GM12878 (cell line): ENCODE data around the gene ABCF1. TPM values are rescaled to one million over a fixed set of nuclear protein-coding genes. Genes with fewer than 3 reads are reported as not detected.

Experiments
- ATAC-seq: fragments of 200-7000 bp; cut with Tn5 transposase; 3 replicates; pipeline ENCODE4 v1.9.1; 2020; ENCODE audit warnings: mild to moderate bottlenecking, moderate library complexity
- BruUV-seq: library from RNA; stranded (reverse); fragments of 400-500 nt; replicated peaks from 2 replicates; lab custom pipeline; 2021; lab: Mats Ljungman, UMichigan
- CTCF ChIA-PET: fragments of 300-600 bp; sonication (Branson Sonifier 250); formaldehyde crosslinking; extraction: SDS; loops from one replicate; lab custom pipeline; 2021; ENCODE audit warnings: inconsistent platforms; lab: Yijun Ruan, JAX
- POLR2A ChIA-PET: fragments of 350-600 bp; formaldehyde crosslinking; extraction: SDS; loops from one replicate; lab custom pipeline; 2021; ENCODE audit warnings: inconsistent platforms; lab: Charles Lee
- RAD21 ChIA-PET: fragments of 300-600 bp; sonication (Branson Sonifier 250); formaldehyde crosslinking; loops from one replicate; lab custom pipeline; 2023; ENCODE audit warnings: antibody characterized with exemption; ENCODE audit not compliant: unreplicated experiment; lab: Charles Lee
- SMC1A ChIA-PET: fragments of 300-600 bp; sonication (Branson Sonifier 250); formaldehyde crosslinking; loops from one replicate; lab custom pipeline; 2023; ENCODE audit not compliant: unreplicated experiment, uncharacterized antibody; lab: Charles Lee
- DNase-seq: peaks from one replicate; pipeline ENCODE4 v3.0.0-alpha.2; 2011; ENCODE audit warnings: low read depth, low spot score
- FAIRE-seq: peaks from 3 replicates; lab custom pipeline; 2011; peaks lifted over from hg19 to GRCh38; lab: Jason Lieb, UNC
- H2AFZ ChIP-seq: 2 replicates; pipeline ENCODE4 v1.6.0; 2011; ENCODE audit warnings: low read depth, low read length, control low read depth; ENCODE audit not compliant: control insufficient read depth
- H3K27ac ChIP-seq: 2 replicates; pipeline ENCODE4 v1.5.1; 2011; ENCODE audit warnings: control low read depth; ENCODE audit not compliant: control insufficient read depth, insufficient read depth
- H3K27me3 ChIP-seq, 2 experiments: replicated peaks in 1 of 2; 2 replicates each; pipeline versions ENCODE4 v1.6.0 to v1.6.1; 2011; ENCODE audit warnings: low read length in 1 of 2; ENCODE audit not compliant: control insufficient read depth in 2 of 2, insufficient read depth in 2 of 2
- H3K36me3 ChIP-seq, 2 experiments: 2 replicates each; pipeline ENCODE4 v1.5.1; 2011; ENCODE audit warnings: low read length in 1 of 2; ENCODE audit not compliant: control insufficient read depth in 2 of 2, insufficient read depth in 2 of 2
- H3K4me1 ChIP-seq: 2 replicates; pipeline ENCODE4 v1.6.1; 2011; ENCODE audit warnings: mild to moderate bottlenecking, low read length, moderate library complexity, mixed read lengths; ENCODE audit not compliant: control insufficient read depth, insufficient read depth
- H3K4me2 ChIP-seq: 2 replicates; pipeline ENCODE4 v1.6.0; 2011; ENCODE audit warnings: control low read depth; ENCODE audit not compliant: control insufficient read depth, insufficient read depth
- H3K4me3 ChIP-seq: fragments of 200-600 bp; sonication (generic); 2 replicates; pipeline ENCODE4 v1.5.1; 2016
- H3K79me2 ChIP-seq: 2 replicates; pipeline ENCODE4 v1.6.0; 2011; ENCODE audit warnings: low read length; ENCODE audit not compliant: control insufficient read depth, insufficient read depth
- H3K9ac ChIP-seq: 2 replicates; pipeline ENCODE4 v1.8.0; 2011; ENCODE audit warnings: low read length, control low read depth, mixed read lengths; ENCODE audit not compliant: control insufficient read depth, insufficient read depth
- H3K9me3 ChIP-seq: replicated peaks from 3 replicates; pipeline ENCODE4 v1.5.1; 2011; ENCODE audit warnings: mild to moderate bottlenecking, low read length; ENCODE audit not compliant: control insufficient read depth, insufficient read depth
- H4K20me1 ChIP-seq: 2 replicates; pipeline ENCODE4 v1.6.0; 2011; ENCODE audit not compliant: control insufficient read depth, insufficient read depth
- ASH2L ChIP-seq: fragments of 300-600, 200-600 bp; sonication (generic); IDR thresholded peaks from 2 replicates; pipeline ENCODE4 v1.6.1; 2017; ENCODE audit warnings: low read depth, mild to moderate bottlenecking, borderline replicate concordance
- BACH1 ChIP-seq: fragments of 450-650 bp; IDR thresholded peaks from 2 replicates; pipeline ENCODE4 v1.6.1; 2017; ENCODE audit warnings: mild to moderate bottlenecking, borderline replicate concordance
- BCL3 ChIP-seq: IDR thresholded peaks from 2 replicates; pipeline ENCODE4 v1.6.1; 2011; ENCODE audit warnings: borderline replicate concordance, low read depth, mild to moderate bottlenecking, moderate library complexity, low read length; ENCODE audit not compliant: insufficient read depth, poor library complexity, severe bottlenecking
- CBX3 ChIP-seq: fragments of 200-600 bp; sonication (generic); IDR thresholded peaks from 2 replicates; pipeline ENCODE4 v1.6.1; 2016; ENCODE audit warnings: low read depth, borderline replicate concordance
- CEBPB ChIP-seq, 2 experiments: fragments of 150-350 bp in 1 of 2; IDR thresholded peaks; 2 replicates each; pipeline ENCODE4 v1.6.1; 2012 to 2014; ENCODE audit warnings: low read depth in 2 of 2, low read length in 2 of 2, borderline replicate concordance in 1 of 2, inconsistent platforms in 1 of 2
- E4F1 ChIP-seq: fragments of 450-650 bp; IDR thresholded peaks from 2 replicates; pipeline ENCODE4 v1.6.1; 2018; ENCODE audit warnings: borderline replicate concordance, mild to moderate bottlenecking; ENCODE audit not compliant: partially characterized antibody
- ELK1 ChIP-seq: IDR thresholded peaks from 2 replicates; pipeline ENCODE4 v1.6.1; 2012; ENCODE audit warnings: low read depth, low read length, improper control_type of control experiment
- IKZF1 ChIP-seq: fragments of 450-650 bp; conservative IDR thresholded peaks from 2 replicates; pipeline ENCODE4 v1.6.1; 2017; ENCODE audit warnings: antibody characterized with exemption, mild to moderate bottlenecking
- KAT2A ChIP-seq: conservative IDR thresholded peaks from 2 replicates; pipeline ENCODE4 v1.6.1; 2011; ENCODE audit warnings: low read depth, low read length; ENCODE audit not compliant: control insufficient read depth
- NFYA ChIP-seq: IDR thresholded peaks from 2 replicates; pipeline ENCODE4 v1.6.1; 2011; ENCODE audit warnings: low read depth, mild to moderate bottlenecking, low read length, improper control_type of control experiment, borderline replicate concordance
- NR2C2 ChIP-seq: IDR thresholded peaks from 2 replicates; pipeline ENCODE4 v1.6.1; 2011; ENCODE audit warnings: borderline replicate concordance, low read depth; ENCODE audit not compliant: control insufficient read depth, insufficient read length
- NR2F1 ChIP-seq: fragments of 450-650 bp; conservative IDR thresholded peaks from 2 replicates; pipeline ENCODE4 v1.6.1; 2017; ENCODE audit warnings: mild to moderate bottlenecking
- PAX8 ChIP-seq: fragments of 450-650 bp; IDR thresholded peaks from 2 replicates; pipeline ENCODE4 v1.6.1; 2017; ENCODE audit warnings: mild to moderate bottlenecking, moderate library complexity
- PML ChIP-seq: IDR thresholded peaks from 2 replicates; pipeline ENCODE4 v1.6.1; 2012; ENCODE audit warnings: low read length, inconsistent platforms
- RFX5 ChIP-seq: IDR thresholded peaks from 2 replicates; pipeline ENCODE4 v1.6.1; 2011; ENCODE audit warnings: low read depth, low read length, improper control_type of control experiment
- SIN3A ChIP-seq: IDR thresholded peaks from 2 replicates; pipeline ENCODE4 v1.6.1; 2012; ENCODE audit warnings: low read depth, low read length, improper control_type of control experiment
- ZBED1 ChIP-seq: IDR thresholded peaks from 2 replicates; pipeline ENCODE4 v1.6.1; 2016; ENCODE audit warnings: borderline replicate concordance
- WGBS: methylation state at CpG from one replicate; pipeline ENCODE4 v1.1.6; 2016; ENCODE audit warnings: low lambda C conversion rate; ENCODE audit not compliant: insufficient replicate concordance, insufficient coverage; ENCODE audit errors: missing lambda C conversion rate; 5-methylcytosine and 5-hydroxymethylcytosine counted together
- in situ Hi-C: fragments of 300-500 bp; cut with MboI; formaldehyde crosslinking; loops from 9 replicates; pipeline ENCODE4 v1.14.3; 2018; ENCODE audit warnings: mixed read lengths
- intact Hi-C: fragments of 100-400 bp; cut with micrococcal nuclease; formaldehyde crosslinking; loops from one replicate; pipeline ENCODE4 v1.14.2; 2022; ENCODE audit not compliant: unreplicated experiment
- polyA plus RNA-seq, 11 experiments: library from polyadenylated mRNA; depleted of rRNA in 4 of 11; unstranded in 6 of 11; stranded (reverse) in 5 of 11; fragments of >200 nt; fragmentation: Nextera tagmentation in 4 of 11; fragmentation: Illumina TruSeq in 1 of 11; extraction: Ambion mirVana in 4 of 11; extraction: Trizol in 1 of 11; gene quantifications; 1 replicate in 1 of 11; 2 replicates in 10 of 11; pipeline versions ENCODE4 v1.2.1 to v1.2.3, GENCODE V29; 2011 to 2016; ENCODE audit warnings: inconsistent platforms in 2 of 11, missing spikeins in 2 of 11, low read depth in 1 of 11
- total RNA-seq, 4 experiments: library from RNA; depleted of rRNA in 3 of 4; stranded (reverse); fragments of >200 nt in 3 of 4; fragmentation: Illumina TruSeq in 1 of 4; extraction: Trizol in 1 of 4; gene quantifications; 2 replicates each; pipeline versions ENCODE4 v1.2.1 to v1.2.3, GENCODE V29; 2013 to 2021

ABCF1 gene
- total and polyA plus RNA-seq, 10 of the 15 experiments (the other 5 are each of a cell fraction or from before 2014, with no cell fraction given), result 21.3 to 79.6 (median 55.9) TPM

DNA sequence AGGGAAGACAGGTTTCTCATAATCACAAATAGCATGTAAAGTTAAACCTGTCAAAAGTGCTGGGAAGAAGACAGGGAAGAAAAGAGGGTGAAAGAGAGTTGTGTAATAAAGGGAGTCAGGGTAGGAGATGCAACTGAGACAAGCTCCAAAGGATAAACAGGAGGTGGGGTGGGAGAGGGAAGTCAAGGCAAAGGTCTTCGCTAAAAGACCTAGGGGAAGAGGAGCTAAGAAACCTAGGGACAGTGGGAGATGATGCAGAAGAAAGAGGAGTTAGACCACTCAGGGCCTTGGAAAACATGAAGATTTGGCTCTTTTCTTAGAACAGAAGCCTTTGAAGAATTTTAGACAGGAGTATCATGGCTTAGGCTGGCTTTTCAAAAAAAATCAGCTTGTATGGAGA lies 7.1 kb upstream of the ABCF1 start:
- ATAC-seq (no peak), FAIRE-seq (no peak), DNase-seq (no peak)
- SMC1A ChIA-PET, result interaction anchor here (1.5 to 1.8 kb wide), 2 partner anchors 22 to 33 kb away, joined by 3 to 4 read pairs; no protein-coding TSS in a partner anchor
- RAD21 ChIA-PET, result no interaction called here
- Histone ChIP-seq H3K36me3 (peaks cover 5% of the 10 kb centered on the region in 2 experiments; a peak in 3 of 4 replicates), H3K27me3 (no peaks in the 10 kb centered on the region), H3K9me3 (no peaks in the 10 kb centered on the region), H3K79me2 (0 out of 2 replicates have a peak, but pooled peaks cover 2% of the 10 kb centered on the region), H3K9ac (no peak overlapping the region), H2AFZ (no peak overlapping the region), H3K4me1 (no peaks in the 10 kb centered on the region), H3K27ac (no peak overlapping the region), H3K4me3 (no peak overlapping the region), H3K4me2 (no peak overlapping the region), H4K20me1 (no peaks in the 10 kb centered on the region)
- POLR2A ChIA-PET, result no interaction called here
- no TSS peak for BruUV-seq
- CTCF ChIA-PET, result interaction anchor here (0.7 to 1.6 kb wide), 4 partner anchors 19 to 73 kb away, joined by 3 to 5 read pairs (median 4); no protein-coding TSS in a partner anchor
- in situ Hi-C loops, result no loop called here
- TF ChIP-seq ZBED1, result no peak
- no peak for TF ChIP-seq NFYA
- no peak for TF ChIP-seq ASH2L
- no peak for TF ChIP-seq RFX5
- TF ChIP-seq NR2C2, result no peak
- no peak for TF ChIP-seq IKZF1
- TF ChIP-seq CEBPB (IDR thresholded peaks at IDR 0.05; ENCODE audit: borderline replicate concordance in 1 of 2, low read depth in 2 of 2, low read length in 2 of 2), result no peak
- TF ChIP-seq SIN3A, result no peak
- TF ChIP-seq E4F1, result no peak
- no peak for TF ChIP-seq ELK1
- no peak for TF ChIP-seq BACH1
- no peak for TF ChIP-seq NR2F1
- TF ChIP-seq KAT2A, result no peak
- no peak for TF ChIP-seq BCL3
- TF ChIP-seq CBX3, result no peak
- no peak for TF ChIP-seq PML
- no peak for TF ChIP-seq PAX8
- intact Hi-C loops, result no loop called here
- WGBS, result 100% methylated on average over 1 of the region's 1 CpG
